Endothelial cell of umbilical vein (primary cell): ENCODE results near the gene LRFN5.

ENCODE experiments used
- EZH2 ChIP-seq: IDR thresholded peaks from 2 replicates; pipeline ENCODE4 v1.6.1; 2012; ENCODE audit warnings: borderline replicate concordance, low read depth, mild to moderate bottlenecking, moderate library complexity, low read length, inconsistent platforms; ENCODE audit not compliant: severe bottlenecking
- MYC ChIP-seq: IDR thresholded peaks from one replicate; pipeline ENCODE4 v1.6.1; 2011; ENCODE audit warnings: mild to moderate bottlenecking, low read depth, low read length
- POLR2A ChIP-seq: IDR thresholded peaks from 2 replicates; pipeline ENCODE4 v1.6.1; 2012; ENCODE audit warnings: low read depth, mild to moderate bottlenecking, control low read depth, low read length
- POLR2AphosphoS5 ChIP-seq: IDR thresholded peaks from 2 replicates; pipeline ENCODE4 v1.6.1; 2012; ENCODE audit warnings: low read depth, mild to moderate bottlenecking, control low read depth, low read length, moderate library complexity; ENCODE audit not compliant: insufficient read depth
- TF ChIP-seq, protein P1 (sequence below), 2 donors: IDR thresholded peaks; 1 replicate in 1 of 2; 2 replicates in 1 of 2; pipeline ENCODE4 v1.5.1; 2011; ENCODE audit warnings: low read length in 2 of 2, mild to moderate bottlenecking in 2 of 2, moderate library complexity in 2 of 2, control low read depth in 1 of 2, inconsistent platforms in 1 of 2, low read depth in 1 of 2; ENCODE audit not compliant: insufficient read depth in 1 of 2; ENCODE audit errors: extremely low read depth in 1 of 2
- TF ChIP-seq, protein P2 (sequence below): IDR thresholded peaks from 2 replicates; pipeline ENCODE4 v1.6.1; 2011; ENCODE audit not compliant: insufficient read depth, insufficient read length

DNA sequence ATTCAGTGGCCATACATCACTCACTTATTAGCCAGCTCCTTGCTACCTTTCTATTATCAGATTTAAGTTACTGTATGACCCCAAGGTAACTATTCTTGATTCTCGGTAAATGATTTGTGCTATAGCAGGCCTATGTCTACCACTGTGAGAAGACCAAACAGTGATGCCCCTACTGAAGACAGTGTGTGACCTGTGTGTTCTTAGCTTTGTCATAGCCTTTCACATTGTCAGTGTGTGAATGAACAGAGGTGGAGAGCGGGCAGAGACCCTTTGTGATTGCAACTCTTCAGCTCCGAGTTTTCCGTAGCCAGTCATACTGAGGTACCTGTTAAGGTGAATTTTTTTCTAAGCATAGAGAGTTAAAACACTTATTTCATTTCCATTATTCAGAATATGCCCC, 294.0 kb downstream of the LRFN5 start:
- TF ChIP-seq, protein P1, sequence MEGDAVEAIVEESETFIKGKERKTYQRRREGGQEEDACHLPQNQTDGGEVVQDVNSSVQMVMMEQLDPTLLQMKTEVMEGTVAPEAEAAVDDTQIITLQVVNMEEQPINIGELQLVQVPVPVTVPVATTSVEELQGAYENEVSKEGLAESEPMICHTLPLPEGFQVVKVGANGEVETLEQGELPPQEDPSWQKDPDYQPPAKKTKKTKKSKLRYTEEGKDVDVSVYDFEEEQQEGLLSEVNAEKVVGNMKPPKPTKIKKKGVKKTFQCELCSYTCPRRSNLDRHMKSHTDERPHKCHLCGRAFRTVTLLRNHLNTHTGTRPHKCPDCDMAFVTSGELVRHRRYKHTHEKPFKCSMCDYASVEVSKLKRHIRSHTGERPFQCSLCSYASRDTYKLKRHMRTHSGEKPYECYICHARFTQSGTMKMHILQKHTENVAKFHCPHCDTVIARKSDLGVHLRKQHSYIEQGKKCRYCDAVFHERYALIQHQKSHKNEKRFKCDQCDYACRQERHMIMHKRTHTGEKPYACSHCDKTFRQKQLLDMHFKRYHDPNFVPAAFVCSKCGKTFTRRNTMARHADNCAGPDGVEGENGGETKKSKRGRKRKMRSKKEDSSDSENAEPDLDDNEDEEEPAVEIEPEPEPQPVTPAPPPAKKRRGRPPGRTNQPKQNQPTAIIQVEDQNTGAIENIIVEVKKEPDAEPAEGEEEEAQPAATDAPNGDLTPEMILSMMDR (IDR thresholded peaks at IDR 0.05; ENCODE audit: extremely low read depth in 1 of 2, insufficient read depth in 1 of 2, low read depth in 1 of 2, low read length in 2 of 2): no peak
- TF ChIP-seq POLR2AphosphoS5: no peak
- TF ChIP-seq EZH2: no peak
- TF ChIP-seq POLR2A: no peak
- TF ChIP-seq, protein P2, sequence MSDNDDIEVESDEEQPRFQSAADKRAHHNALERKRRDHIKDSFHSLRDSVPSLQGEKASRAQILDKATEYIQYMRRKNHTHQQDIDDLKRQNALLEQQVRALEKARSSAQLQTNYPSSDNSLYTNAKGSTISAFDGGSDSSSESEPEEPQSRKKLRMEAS: no peak
- no peak for TF ChIP-seq MYC
